MM.1S (cell line): ENCODE data around the gene RTBDN.

Experiments
- EZH2 ChIP-seq: fragments of 300-600 bp; sonication (generic); optimal IDR thresholded peaks from 2 replicates; pipeline ENCODE3; 2017; ENCODE audit warnings: low read depth, mild to moderate bottlenecking, antibody characterized with exemption, low read length, mixed read lengths
- EZH2phosphoT487 ChIP-seq: fragments of 300-600 bp; sonication (generic); IDR thresholded peaks from 2 replicates; pipeline ENCODE4 v1.6.1; 2018; ENCODE audit warnings: antibody characterized with exemption, low read length
- TF ChIP-seq, protein P1 (sequence below): fragments of 300-600 bp; sonication (generic); IDR thresholded peaks from 2 replicates; pipeline ENCODE4 v1.5.1; 2016; ENCODE audit warnings: antibody characterized with exemption, low read length, mixed read lengths

DNA sequence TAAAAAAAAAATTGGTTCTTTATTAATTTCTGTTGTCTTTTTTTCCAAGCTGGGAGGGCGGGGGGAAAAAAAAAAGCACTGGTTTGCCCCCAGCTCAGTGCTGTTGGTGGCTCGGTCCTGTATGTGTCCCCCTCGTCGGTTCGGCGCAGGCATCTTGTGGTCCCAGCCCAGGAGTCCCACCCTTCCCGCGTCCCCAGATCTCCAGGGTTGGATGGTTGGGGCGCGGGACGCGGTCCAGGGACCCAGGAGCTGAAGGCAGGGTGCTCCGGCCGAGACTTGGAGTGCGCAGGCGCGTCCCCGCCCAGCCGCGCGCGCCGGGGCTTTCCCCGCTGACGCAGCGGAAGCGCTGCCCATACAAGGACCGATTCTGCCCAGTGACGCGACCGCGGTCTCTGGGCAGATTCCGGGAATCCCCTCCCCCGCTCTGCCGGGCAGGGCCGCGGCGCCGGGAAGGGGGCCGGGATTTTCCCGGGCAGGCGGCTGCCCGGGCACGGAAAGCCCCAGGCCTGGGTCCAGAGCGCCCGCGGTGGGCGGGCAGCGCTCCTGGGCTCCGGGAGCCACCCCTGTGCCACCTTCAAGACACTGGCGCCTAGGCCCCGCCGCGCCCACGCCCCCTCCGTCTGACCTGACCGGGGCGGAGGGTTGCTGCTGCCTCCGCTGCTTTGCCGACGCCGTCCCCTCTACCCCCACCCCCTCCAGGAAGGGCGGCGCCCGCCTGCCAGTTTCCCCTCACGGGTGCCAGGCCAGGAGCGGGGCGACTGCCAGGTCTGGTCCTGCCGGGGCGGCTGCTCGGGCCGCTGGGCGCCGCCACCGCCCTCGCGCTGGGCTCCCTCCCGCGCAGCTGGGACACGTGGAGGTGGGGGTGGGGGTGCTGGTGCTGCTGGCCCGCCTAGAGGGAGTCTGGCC is 40.8 kb downstream of the RTBDN start:
- TF ChIP-seq, protein P1, sequence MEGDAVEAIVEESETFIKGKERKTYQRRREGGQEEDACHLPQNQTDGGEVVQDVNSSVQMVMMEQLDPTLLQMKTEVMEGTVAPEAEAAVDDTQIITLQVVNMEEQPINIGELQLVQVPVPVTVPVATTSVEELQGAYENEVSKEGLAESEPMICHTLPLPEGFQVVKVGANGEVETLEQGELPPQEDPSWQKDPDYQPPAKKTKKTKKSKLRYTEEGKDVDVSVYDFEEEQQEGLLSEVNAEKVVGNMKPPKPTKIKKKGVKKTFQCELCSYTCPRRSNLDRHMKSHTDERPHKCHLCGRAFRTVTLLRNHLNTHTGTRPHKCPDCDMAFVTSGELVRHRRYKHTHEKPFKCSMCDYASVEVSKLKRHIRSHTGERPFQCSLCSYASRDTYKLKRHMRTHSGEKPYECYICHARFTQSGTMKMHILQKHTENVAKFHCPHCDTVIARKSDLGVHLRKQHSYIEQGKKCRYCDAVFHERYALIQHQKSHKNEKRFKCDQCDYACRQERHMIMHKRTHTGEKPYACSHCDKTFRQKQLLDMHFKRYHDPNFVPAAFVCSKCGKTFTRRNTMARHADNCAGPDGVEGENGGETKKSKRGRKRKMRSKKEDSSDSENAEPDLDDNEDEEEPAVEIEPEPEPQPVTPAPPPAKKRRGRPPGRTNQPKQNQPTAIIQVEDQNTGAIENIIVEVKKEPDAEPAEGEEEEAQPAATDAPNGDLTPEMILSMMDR = no peak
- no peak for TF ChIP-seq EZH2phosphoT487
- TF ChIP-seq EZH2 = no peak
